Coronary artery (tissue), 2 donors: ENCODE data around the gene FGD5.

Experiments used
- DNase-seq: peaks from one replicate; pipeline ENCODE4 v3.0.0-alpha.2; 2017; ENCODE audit warnings: low spot score
- H3K27ac ChIP-seq, 2 donors: fragments of 200-600 bp; sonication (generic); one replicate each; pipeline ENCODE4 v1.5.1; 2016 to 2019
- H3K4me3 ChIP-seq: fragments of 200-600 bp; sonication (generic); 2 replicates; pipeline ENCODE4 v1.5.1; 2016; ENCODE audit warnings: mild to moderate bottlenecking, moderate library complexity
- CTCF ChIP-seq: fragments of 200-600 bp; sonication (generic); IDR thresholded peaks from one replicate; pipeline ENCODE4 v1.5.1; 2019; ENCODE audit warnings: antibody characterized with exemption

FGD5 gene

GRCh38 chr3:14935592-14936345, 117.0 kb downstream of the FGD5 start:
- H3K4me3 ChIP-seq = no peak overlapping the region
- TF ChIP-seq CTCF = no peak
- no peak overlapping the region for H3K27ac ChIP-seq
- no peak for DNase-seq

GRCh38 chr3:14938954-14939353, 120.2 kb downstream of the FGD5 start:
- Histone ChIP-seq H3K4me3 (no peak overlapping the region), H3K27ac (no peak overlapping the region)
- no peak for DNase-seq
- no peak for TF ChIP-seq CTCF

- Histone ChIP-seq H3K4me3 (no peak overlapping the region), H3K27ac (no peak overlapping the region)
- TF ChIP-seq CTCF = no peak
- no peak for DNase-seq
These were observed 123.1 kb downstream of the FGD5 start for GRCh38 chr3:14941871-14942270.

GRCh38 chr3:14943042-14943441, 124.3 kb downstream of the FGD5 start:
- TF ChIP-seq CTCF = no peak
- Histone ChIP-seq H3K4me3 (no peak overlapping the region), H3K27ac (no peak overlapping the region)
- no peak for DNase-seq

GRCh38 chr3:14946236-14946635, 127.5 kb downstream of the FGD5 start:
- Histone ChIP-seq H3K4me3 (peak overlapping the region; percentile 92), H3K27ac (peak overlapping the region in 1 of 2 donors; percentile 94)
- TF ChIP-seq CTCF = no peak
- DNase-seq = no peak

GRCh38 chr3:14946739-14947099, 128.0 kb downstream of the FGD5 start:
- H3K4me3 ChIP-seq = peak overlapping the region; percentile 92
- TF ChIP-seq CTCF = no peak
- peak overlapping the region; percentile 94 to 95 for H3K27ac ChIP-seq
- no peak for DNase-seq

GRCh38 chr3:14947100-14947885, 128.5 kb downstream of the FGD5 start, which contains the start of gene NR2C2:
Gene NR2C2, plus strand, starts transcription at chr3:14947583. Its CDS starts 56,332 bp downstream, at chr3:15003915.
- Histone ChIP-seq H3K4me3 (peak within 1 kb of the TSS; percentile 92), H3K27ac (peak within 1 kb of the TSS; percentile 94 to 95)
- no peak for TF ChIP-seq CTCF
- DNase-seq = peak; percentile 93
